Measurements from ENCODE around the gene APCS.

Gene APCS

GRCh38 chr1:159587461-159587951 is at the start of gene APCS:
APCS (plus strand) TSS chr1:159587826; CDS start chr1:159587922, 96 bp downstream.
- FAIRE-seq, result no peak

GRCh38 chr1:159548126-159548525 is 39.5 kb upstream of the APCS start:
- no peak for DNase-seq (ENCODE audit: extremely low spot score, insufficient read length, low read depth)
- no peak for FAIRE-seq

More at GRCh38 chr1:159587461-159587951, at the start of gene APCS:
- no peak for DNase-seq (ENCODE audit: extremely low spot score, insufficient read length, low read depth)

GRCh38 chr1:159554261-159554660 is 33.4 kb upstream of the APCS start:
- FAIRE-seq (no peak), DNase-seq (ENCODE audit: extremely low spot score, insufficient read length, low read depth) (no peak)

DNA sequence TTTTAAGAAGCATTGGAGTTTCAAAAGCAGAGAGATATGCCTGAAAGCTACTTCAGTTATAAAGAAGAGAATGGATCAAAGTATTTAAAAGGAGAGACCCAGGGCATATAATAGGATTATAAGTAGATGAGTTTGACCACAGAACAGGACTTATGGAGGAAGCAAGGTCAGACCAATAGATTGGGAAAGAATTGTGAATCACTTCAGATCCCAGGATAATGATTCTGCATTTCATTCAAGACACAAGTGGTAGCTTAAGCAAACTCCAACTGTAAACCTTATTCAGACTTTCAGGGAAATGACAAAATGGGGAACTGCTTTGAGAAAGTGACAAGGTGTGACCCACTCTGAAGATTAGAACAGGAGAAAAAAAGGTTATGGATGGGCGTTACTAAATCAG is 32.9 kb upstream of the APCS start:
- FAIRE-seq, result no peak
- no peak for DNase-seq (ENCODE audit: extremely low spot score, insufficient read length, low read depth)

GRCh38 chr1:159556931-159557369 is 30.7 kb upstream of the APCS start:
- DNase-seq (ENCODE audit: extremely low spot score, insufficient read length, low read depth) (no peak), FAIRE-seq (no peak)

DNA sequence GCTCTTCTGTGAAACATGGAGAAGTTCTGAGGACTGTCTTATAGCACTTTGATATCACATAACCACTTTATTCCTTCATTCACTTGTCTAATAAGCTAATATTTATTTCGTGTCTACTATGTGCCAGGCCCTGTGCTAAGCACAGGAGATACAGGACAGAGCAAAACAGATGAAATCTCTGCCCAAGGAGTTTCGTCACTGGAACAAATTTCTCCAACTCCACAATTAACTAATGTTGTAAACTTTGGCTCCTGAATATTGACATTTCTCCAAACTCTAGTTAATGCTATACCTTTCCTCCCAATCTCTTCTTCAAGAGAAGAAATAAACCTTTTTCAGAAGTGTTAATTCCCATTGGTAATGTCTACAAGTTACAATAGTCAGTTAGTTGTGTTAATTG is 27.0 kb upstream of the APCS start:
- no peak for FAIRE-seq

DNA sequence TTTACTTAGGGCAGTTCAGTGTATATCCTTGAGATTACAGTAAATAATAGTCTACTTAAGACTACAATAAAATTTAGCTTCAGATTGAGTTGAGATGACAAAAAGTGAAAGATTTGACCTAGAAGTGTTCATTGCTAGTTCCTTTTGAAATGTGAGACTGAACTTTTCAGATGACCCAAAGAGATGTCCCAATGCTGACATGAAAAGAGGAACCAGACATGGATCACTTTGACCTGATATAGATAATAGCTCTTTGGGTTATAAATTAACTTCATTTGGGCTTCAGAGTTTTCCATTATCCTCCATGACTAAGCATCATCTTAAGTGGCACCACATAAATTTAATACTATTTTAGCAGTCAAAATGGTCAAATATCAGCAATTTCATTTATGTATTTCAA is 26.1 kb upstream of the APCS start:
- no peak for DNase-seq (ENCODE audit: extremely low spot score, insufficient read length, low read depth)
- FAIRE-seq, result no peak

More for the DNA sequence above, 27.0 kb upstream of the APCS start:
- DNase-seq (ENCODE audit: extremely low spot score, insufficient read length, low read depth), result no peak

DNA sequence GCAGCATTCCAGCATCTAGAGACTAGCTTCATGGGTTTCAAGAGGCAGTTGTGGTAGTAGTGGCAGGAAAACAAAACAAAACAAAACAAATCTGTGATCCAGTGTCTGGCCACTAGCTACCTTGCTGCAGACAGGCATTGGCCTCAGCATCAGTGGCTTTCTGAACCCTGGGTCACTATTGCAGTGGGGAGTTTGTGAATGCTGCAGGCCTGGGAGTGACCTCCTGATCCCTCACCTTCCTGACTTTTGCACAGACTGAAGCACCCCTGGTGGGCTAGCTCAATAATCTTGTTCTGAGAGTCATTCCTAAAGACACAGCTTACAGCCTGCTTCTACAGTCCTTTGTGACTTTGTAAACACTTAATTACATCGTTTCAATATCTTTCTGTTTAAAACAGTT is 24.9 kb upstream of the APCS start:
- FAIRE-seq (no peak), DNase-seq (ENCODE audit: extremely low spot score, insufficient read length, low read depth) (no peak)

DNA sequence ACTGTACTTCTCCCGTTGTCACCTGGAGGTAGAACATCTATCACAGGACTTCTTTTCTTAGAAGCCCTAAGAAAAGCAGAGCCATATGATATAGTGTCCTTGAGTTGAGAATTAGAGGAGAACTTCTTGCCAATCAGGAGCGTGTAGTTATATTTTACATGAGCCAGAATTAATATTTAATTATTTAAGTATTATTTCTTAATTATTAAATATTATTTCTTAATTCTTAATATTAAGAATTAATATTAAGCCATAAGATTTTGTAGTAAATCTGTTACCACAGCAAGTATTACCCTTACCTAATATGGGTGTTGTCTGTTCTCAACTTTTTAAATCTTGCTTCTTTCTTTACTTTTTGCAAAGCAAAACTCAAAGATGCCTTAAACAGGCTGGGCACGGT is 10.2 kb upstream of the APCS start:
- FAIRE-seq (no peak), DNase-seq (ENCODE audit: extremely low spot score, insufficient read length, low read depth) (no peak)

DNA sequence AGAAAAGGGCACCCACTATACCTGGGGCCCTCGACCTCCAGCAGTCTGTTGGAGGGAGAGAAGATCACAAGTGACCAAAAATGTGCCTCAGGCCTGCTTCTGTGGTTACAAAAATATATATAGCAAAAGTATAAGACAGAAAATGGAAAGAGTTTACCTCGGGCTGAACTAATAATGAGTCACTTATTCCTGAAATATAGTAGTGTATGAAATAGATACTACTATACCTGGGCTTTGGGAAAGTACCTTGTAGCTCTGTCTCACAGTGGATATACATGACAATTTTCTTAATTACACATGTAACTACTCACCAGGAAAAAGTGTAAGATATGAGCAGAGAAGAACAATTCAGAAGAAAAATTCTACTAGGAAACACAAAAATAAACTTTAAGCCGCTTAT is 7.3 kb upstream of the APCS start:
- no peak for FAIRE-seq
- DNase-seq (ENCODE audit: extremely low spot score, insufficient read length, low read depth), result no peak

- no peak for FAIRE-seq
- DNase-seq (ENCODE audit: extremely low spot score, insufficient read length, low read depth), result no peak
These were observed 6.2 kb upstream of the APCS start for GRCh38 chr1:159581422-159581821.

- FAIRE-seq (no peak), DNase-seq (ENCODE audit: extremely low spot score, insufficient read length, low read depth) (no peak)
These were observed 3.1 kb upstream of the APCS start for GRCh38 chr1:159584536-159584935.

GRCh38 chr1:159591981-159592380 is 4.4 kb downstream of the APCS start:
- FAIRE-seq, result no peak
- no peak for DNase-seq (ENCODE audit: extremely low spot score, insufficient read length, low read depth)

GRCh38 chr1:159594625-159595405 is 7.2 kb downstream of the APCS start:
- DNase-seq (ENCODE audit: extremely low spot score, insufficient read length, low read depth) (no peak), FAIRE-seq (no peak)

GRCh38 chr1:159598196-159598595 is 10.6 kb downstream of the APCS start:
- FAIRE-seq (no peak), DNase-seq (ENCODE audit: extremely low spot score, insufficient read length, low read depth) (no peak)

DNA sequence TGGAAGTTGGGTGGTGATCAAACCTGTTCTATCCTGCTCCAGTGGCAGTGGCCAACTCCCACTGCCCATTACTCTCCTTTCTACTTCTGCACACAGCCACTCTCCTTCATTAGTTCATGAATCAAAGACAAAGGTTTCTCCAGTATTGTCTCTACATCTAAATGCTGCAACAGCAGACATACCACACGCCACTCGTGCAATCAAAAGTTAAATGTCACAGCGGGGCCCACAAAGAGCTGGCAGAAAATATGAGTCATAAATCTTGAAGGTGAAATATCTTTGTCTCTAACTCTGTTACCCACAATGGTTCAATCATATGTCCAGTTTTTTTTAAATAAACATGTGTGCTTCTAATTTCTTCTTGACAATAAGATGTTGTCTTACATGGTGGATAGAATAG is 13.3 kb downstream of the APCS start:
- no peak for DNase-seq (ENCODE audit: extremely low spot score, insufficient read length, low read depth)
- no peak for FAIRE-seq

DNA sequence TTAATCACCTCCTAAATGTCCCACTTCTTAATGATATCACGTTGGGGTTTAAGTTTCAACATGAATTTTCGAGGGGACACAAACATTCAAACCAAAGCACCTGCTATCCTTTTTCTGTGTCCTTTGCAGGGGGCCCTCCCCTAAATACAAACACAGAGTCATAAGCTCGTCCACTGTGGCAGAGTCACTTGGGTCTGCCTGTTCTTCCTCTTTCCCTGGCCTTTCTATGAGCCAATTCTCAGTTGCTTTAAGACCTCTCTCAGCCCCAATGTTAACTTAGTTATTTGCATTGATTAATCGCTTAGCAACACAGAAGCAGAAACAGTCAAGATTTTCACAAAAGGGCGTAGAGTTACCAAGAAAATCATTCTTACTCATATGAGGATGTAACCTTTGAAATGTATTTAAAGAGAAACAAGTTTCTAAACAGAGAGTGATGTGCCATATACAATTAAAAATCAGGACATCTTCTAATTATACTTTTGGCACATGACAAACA is 14.9 kb downstream of the APCS start:
- FAIRE-seq (no peak), DNase-seq (ENCODE audit: extremely low spot score, insufficient read length, low read depth) (no peak)

DNA sequence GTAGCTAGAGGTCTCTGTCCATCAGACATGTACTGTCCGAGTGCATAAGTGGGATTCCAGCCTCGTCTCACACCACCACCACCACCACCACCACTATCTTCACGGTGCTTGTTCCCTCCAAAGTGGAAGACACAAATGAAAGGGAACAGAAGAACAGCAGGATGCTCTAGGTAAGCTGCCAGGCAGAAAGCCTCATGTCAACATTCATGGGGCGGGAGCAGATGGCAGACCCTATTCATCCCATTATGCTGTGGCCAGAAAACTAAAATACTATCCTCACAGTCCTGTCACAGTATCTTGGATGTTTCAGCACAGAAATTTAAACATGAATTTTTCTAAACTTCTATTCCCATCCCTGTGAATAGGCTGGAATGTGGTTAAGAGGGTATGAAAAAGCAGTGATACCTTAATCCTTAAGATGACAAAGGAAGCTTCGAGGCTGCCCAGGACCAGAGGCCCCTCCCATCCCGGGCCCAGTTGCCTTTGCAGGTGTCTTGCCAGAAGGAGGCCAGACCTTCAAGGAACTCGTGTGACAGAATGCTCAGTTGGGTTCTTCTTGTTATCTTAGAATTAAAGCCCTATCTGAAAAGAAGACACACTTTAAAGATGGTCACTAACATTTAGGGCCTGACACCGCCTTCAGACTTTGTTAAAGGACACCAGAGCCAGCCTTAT is 24.7 kb downstream of the APCS start:
- no peak for DNase-seq (ENCODE audit: extremely low spot score, insufficient read length, low read depth)

DNA sequence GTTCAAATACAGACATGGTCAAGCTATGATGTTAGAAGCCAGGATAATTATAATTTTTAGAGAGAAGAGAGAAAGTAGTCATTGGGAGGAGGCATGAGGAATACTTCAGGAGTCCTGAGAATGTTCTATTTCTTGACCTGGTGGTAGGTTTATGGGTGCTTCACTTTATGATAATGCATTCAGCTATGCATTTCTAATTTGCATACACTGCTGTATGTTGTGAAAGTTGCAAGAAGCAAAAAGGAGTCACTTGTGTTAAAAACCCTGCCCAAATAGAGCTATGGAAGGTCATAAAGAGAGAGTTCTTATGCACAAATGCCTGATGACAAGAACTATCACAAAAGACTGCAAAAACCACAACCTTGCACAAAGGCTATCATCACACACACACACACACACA is 45.3 kb downstream of the APCS start:
- FAIRE-seq, result no peak

More for the DNA sequence above, 24.7 kb downstream of the APCS start:
- FAIRE-seq, result no peak

More for the DNA sequence above, 45.3 kb downstream of the APCS start:
- DNase-seq (ENCODE audit: extremely low spot score, insufficient read length, low read depth), result no peak

Measured in GM18507 (cell line).